ENCODE results near the gene STX18. TPM values are rescaled to one million over a fixed set of nuclear protein-coding genes. Genes with fewer than 3 reads are reported as not detected.

STX18 gene
- total RNA-seq = 10 to 100 TPM; 23.1 to 32.8 (median 29.0) TPM
- 38.4 TPM for total RNA-seq (2013)

GRCh38 chr4:4541661-4542570, at the start of gene STX18:
TSS of gene STX18 (minus strand) at chr4:4542048. CDS start at chr4:4541964, 84 bp downstream.
- H3K27me3 ChIP-seq (ENCODE audit: control insufficient read depth, insufficient read depth, low read length) = no peaks in the 10 kb centered on the region
- H3K9me3 ChIP-seq (ENCODE audit: control insufficient read depth, insufficient read depth, low read length) = no peaks in the 10 kb centered on the region
- peaks cover 37 to 57% of the 10 kb centered on the region in 2 donors for H3K4me1 Mint-ChIP-seq
- H3K27me3 Mint-ChIP-seq (ENCODE audit: low read depth in 2 of 2) = no peaks in the 10 kb centered on the region
- H3K4me1 ChIP-seq (ENCODE audit: control insufficient read depth, insufficient read depth, low read length) = peaks cover 17% of the 10 kb centered on the region
- H3K27ac Mint-ChIP-seq = peak within 1 kb of the TSS; percentile 92 to 96
- H3K36me3 Mint-ChIP-seq = no peaks in the 10 kb centered on the region
- TF ChIP-seq, protein P1, sequence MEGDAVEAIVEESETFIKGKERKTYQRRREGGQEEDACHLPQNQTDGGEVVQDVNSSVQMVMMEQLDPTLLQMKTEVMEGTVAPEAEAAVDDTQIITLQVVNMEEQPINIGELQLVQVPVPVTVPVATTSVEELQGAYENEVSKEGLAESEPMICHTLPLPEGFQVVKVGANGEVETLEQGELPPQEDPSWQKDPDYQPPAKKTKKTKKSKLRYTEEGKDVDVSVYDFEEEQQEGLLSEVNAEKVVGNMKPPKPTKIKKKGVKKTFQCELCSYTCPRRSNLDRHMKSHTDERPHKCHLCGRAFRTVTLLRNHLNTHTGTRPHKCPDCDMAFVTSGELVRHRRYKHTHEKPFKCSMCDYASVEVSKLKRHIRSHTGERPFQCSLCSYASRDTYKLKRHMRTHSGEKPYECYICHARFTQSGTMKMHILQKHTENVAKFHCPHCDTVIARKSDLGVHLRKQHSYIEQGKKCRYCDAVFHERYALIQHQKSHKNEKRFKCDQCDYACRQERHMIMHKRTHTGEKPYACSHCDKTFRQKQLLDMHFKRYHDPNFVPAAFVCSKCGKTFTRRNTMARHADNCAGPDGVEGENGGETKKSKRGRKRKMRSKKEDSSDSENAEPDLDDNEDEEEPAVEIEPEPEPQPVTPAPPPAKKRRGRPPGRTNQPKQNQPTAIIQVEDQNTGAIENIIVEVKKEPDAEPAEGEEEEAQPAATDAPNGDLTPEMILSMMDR (IDR thresholded peaks at IDR 0.05) = no peak
- under 1% methylated on average over 76 of the region's 76 CpGs for WGBS (ENCODE audit: insufficient coverage)
- intact Hi-C loops (cut with micrococcal nuclease) = loop anchor here (2.0 kb wide), 1 partner anchor 17 kb away; no protein-coding TSS in a partner anchor
- H3K9me3 Mint-ChIP-seq = no peaks in the 10 kb centered on the region
- DNase-seq = peak; percentile 87 to 93
- peak within 1 kb of the TSS; percentile 90 for H3K27ac ChIP-seq (ENCODE audit: low read length)
- peaks cover 3% of the 10 kb centered on the region for H3K36me3 ChIP-seq (ENCODE audit: control insufficient read depth, insufficient read depth, low read length)
- peak within 1 kb of the TSS; percentile 98 for H3K4me3 Mint-ChIP-seq
- H3K4me3 ChIP-seq (ENCODE audit: low read length) = peak within 1 kb of the TSS; percentile 89
- peak; percentile 93 to 96 (median 96) for ATAC-seq

DNA sequence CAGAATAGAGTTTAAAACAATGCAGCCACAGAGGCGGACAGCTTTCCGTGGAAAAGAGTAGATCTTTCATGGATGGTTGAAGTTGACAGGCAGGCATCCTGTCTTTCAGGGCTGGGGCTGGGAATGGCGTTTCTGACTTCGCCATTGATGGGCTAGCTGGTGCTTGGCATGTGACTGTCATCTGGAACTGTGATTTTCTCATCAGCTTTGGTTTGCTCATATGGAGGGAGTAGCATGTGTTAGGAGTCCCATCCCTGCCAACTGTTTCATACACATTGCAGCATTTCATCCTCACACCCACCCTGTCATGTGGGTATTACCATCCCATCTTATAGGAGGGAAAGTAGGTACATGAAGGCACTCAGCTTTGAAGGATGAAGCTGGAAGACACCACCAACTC, 49.2 kb upstream of the STX18 start:
- Histone ChIP-seq H3K27me3 (ENCODE audit: control insufficient read depth, insufficient read depth, low read length) (no peaks in the 10 kb centered on the region), H3K27ac (ENCODE audit: low read length) (no peak overlapping the region)
- 95% methylated on average over 4 of the region's 4 CpGs for WGBS (ENCODE audit: insufficient coverage)

GRCh38 chr4:4590546-4590945, 48.7 kb upstream of the STX18 start:
- Mint-ChIP-seq H3K36me3 (peaks cover 10% of the 10 kb centered on the region), H3K27ac (no peak overlapping the region), H3K27me3 (ENCODE audit: low read depth in 2 of 2) (no peaks in the 10 kb centered on the region), H3K4me1 (peaks cover 0 to 2% of the 10 kb centered on the region in 2 donors), H3K9me3 (peaks cover 5% of the 10 kb centered on the region in 2 donors), H3K4me3 (no peak overlapping the region)
- no peaks in the 10 kb centered on the region for H3K27me3 ChIP-seq (ENCODE audit: control insufficient read depth, insufficient read depth, low read length)
- ATAC-seq (no peak), DNase-seq (no peak)
- no peaks in the 10 kb centered on the region for H3K4me1 ChIP-seq (ENCODE audit: control insufficient read depth, insufficient read depth, low read length)
- no peaks in the 10 kb centered on the region for H3K36me3 ChIP-seq (ENCODE audit: control insufficient read depth, insufficient read depth, low read length)
- H3K27ac ChIP-seq (ENCODE audit: low read length) = no peak overlapping the region
- peaks cover 7% of the 10 kb centered on the region for H3K9me3 ChIP-seq (ENCODE audit: control insufficient read depth, insufficient read depth, low read length)
- H3K4me3 ChIP-seq (ENCODE audit: low read length) = no peak overlapping the region
- TF ChIP-seq, protein P1 (IDR thresholded peaks at IDR 0.05) = no peak
- WGBS (ENCODE audit: insufficient coverage) = 85% methylated on average over 6 of the region's 7 CpGs
- intact Hi-C loops (cut with micrococcal nuclease) = no loop called here

More for the DNA sequence above, 49.2 kb upstream of the STX18 start:
- DNase-seq = no peak
- H3K27me3 Mint-ChIP-seq (ENCODE audit: low read depth in 2 of 2) = no peaks in the 10 kb centered on the region
- Histone ChIP-seq H3K9me3 (ENCODE audit: control insufficient read depth, insufficient read depth, low read length) (peaks cover 9% of the 10 kb centered on the region), H3K36me3 (ENCODE audit: control insufficient read depth, insufficient read depth, low read length) (no peaks in the 10 kb centered on the region), H3K4me1 (ENCODE audit: control insufficient read depth, insufficient read depth, low read length) (no peaks in the 10 kb centered on the region), H3K4me3 (ENCODE audit: low read length) (no peak overlapping the region)
- H3K36me3 Mint-ChIP-seq = peaks cover 10% of the 10 kb centered on the region
- H3K9me3 Mint-ChIP-seq = peaks cover 5 to 6% of the 10 kb centered on the region in 2 donors
- TF ChIP-seq, protein P1 (IDR thresholded peaks at IDR 0.05) = no peak
- H3K4me3 Mint-ChIP-seq = no peak overlapping the region
- no peak for ATAC-seq
- no peaks in the 10 kb centered on the region for H3K4me1 Mint-ChIP-seq
- intact Hi-C loops (cut with micrococcal nuclease) = no loop called here
- H3K27ac Mint-ChIP-seq = no peak overlapping the region
